GM19099 (cell line): ENCODE measurements around the gene PHYHD1.
A peak's percentile ranks its signal among the peaks of the same experiment; 100 is the strongest.

Experiments
- POLR2A ChIP-seq: IDR thresholded peaks from 3 replicates; pipeline ENCODE4 v1.6.1; 2011; ENCODE audit warnings: low read depth; ENCODE audit not compliant: insufficient read length; ENCODE audit errors: extremely low read depth

Gene PHYHD1

GRCh38 chr9:128929560-128929959 is 8.8 kb downstream of the PHYHD1 start:
- no peak for TF ChIP-seq POLR2A

- no peak for TF ChIP-seq POLR2A
Measured at GRCh38 chr9:128933731-128934130, 12.9 kb downstream of the PHYHD1 start.

GRCh38 chr9:128936171-128936865 is 15.5 kb downstream of the PHYHD1 start:
- TF ChIP-seq POLR2A, result no peak

- TF ChIP-seq POLR2A, result no peak
Measured at GRCh38 chr9:128937310-128938165, 16.8 kb downstream of the PHYHD1 start.

- TF ChIP-seq POLR2A, result no peak
Measured at GRCh38 chr9:128940271-128940921, 19.6 kb downstream of the PHYHD1 start.

GRCh38 chr9:128940946-128941755 is 20.4 kb downstream of the PHYHD1 start:
- TF ChIP-seq POLR2A, result no peak

- TF ChIP-seq POLR2A, result no peak
Measured at GRCh38 chr9:128943832-128944620, 23.2 kb downstream of the PHYHD1 start.

GRCh38 chr9:128945798-128946501 is 25.2 kb downstream of the PHYHD1 start:
- no peak for TF ChIP-seq POLR2A

- TF ChIP-seq POLR2A, result no peak
Measured at GRCh38 chr9:128946571-128947276, 25.9 kb downstream of the PHYHD1 start.

GRCh38 chr9:128947277-128947526 is 26.4 kb downstream of the PHYHD1 start:
- TF ChIP-seq POLR2A, result no peak

GRCh38 chr9:128947527-128948301 is 26.9 kb downstream of the PHYHD1 start, which contains the start of the genes DOLK and NUP188:
Gene DOLK (minus strand): TSS chr9:128947603. CDS start chr9:128947303, 300 bp downstream.
Gene NUP188 (plus strand): TSS chr9:128947699. CDS start chr9:128947720, 21 bp downstream.
- TF ChIP-seq POLR2A, result peak; percentile 98

- no peak for TF ChIP-seq POLR2A
Measured at GRCh38 chr9:128969491-128969890, 48.7 kb downstream of the PHYHD1 start.

GRCh38 chr9:128972956-128973355 is 52.2 kb downstream of the PHYHD1 start:
- no peak for TF ChIP-seq POLR2A

GRCh38 chr9:128979111-128979510 is 58.3 kb downstream of the PHYHD1 start:
- TF ChIP-seq POLR2A, result no peak
